ENCODE data around the gene JAML.

JAML gene

DNA sequence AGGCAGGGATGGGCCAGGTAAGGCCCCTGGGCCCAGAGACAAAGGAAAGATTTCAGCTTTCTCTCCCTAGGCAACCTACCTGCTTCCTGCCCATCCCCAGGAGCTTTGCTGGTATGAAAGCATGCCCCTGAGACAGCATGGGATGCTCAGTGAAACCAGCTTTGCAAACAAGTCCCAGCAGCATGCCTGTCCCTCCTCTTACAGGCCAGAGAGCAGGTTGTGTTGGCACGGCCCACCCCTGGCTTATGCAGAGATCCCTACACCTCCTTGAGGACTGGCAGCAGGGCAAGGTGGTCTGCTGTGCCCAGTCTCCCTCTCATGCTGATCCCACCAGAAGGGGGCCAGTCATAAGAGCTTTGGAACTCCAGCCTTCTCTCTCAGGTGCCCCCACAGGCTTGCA, 75.3 kb downstream of the JAML start:
- Mint-ChIP-seq H3K4me1 (peaks cover 8% of the 10 kb centered on the region), H3K9me3 (no peaks in the 10 kb centered on the region), H3K27ac (ENCODE audit: low read depth) (no peak overlapping the region), H3K36me3 (ENCODE audit: insufficient read depth) (peaks cover 6% of the 10 kb centered on the region), H3K27me3 (peaks cover 31% of the 10 kb centered on the region), H3K4me3 (no peak overlapping the region)
- no peak for DNase-seq (ENCODE audit: low spot score in 2 of 2)
- ATAC-seq (replicated peaks; ENCODE audit: extremely low read depth, poor library complexity, severe bottlenecking): no peak

DNA sequence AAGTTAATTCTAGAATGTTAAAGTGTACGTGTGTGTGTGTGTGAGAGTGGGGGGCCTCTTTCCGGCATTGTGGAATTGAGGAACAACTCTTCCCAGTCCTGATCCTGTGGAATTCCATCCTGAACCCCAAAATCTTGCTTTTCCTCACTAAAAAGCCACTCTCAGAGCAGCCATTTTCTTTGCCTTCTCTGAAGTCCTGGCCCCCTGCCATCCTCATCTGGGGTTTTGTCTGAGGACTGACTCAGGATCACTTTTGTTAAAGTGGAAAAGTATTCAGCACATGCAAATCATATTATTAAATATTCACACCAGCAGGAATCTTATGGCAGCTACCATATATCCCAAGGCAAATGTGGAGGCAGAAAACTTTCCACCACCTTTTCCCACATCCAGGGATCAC, 76.0 kb downstream of the JAML start:
- Mint-ChIP-seq H3K27me3 (peaks cover 31% of the 10 kb centered on the region), H3K4me3 (no peak overlapping the region)

DNA sequence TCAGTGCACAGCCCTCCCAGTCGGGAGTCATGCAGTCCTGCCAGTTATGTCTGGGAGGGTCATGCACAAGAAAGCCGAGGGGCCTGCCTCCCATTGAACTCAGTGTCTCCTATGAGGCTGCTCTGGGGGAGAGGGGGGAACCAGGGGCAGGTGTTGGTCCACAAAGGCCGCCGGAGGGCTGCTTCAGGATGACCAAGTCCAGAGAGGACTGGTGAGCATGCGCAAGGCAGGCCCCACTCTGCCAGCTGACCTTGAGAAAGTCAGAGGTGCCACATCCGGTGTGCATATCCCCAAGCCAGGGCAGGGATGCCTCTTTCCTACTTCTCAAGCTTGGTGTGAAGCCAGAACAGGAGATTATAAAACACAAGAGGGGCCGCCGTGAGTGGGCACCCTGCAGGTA, 76.6 kb downstream of the JAML start:
- H3K27ac Mint-ChIP-seq (ENCODE audit: low read depth): no peak overlapping the region
- H3K27me3 Mint-ChIP-seq: peaks cover 31% of the 10 kb centered on the region

More for the DNA sequence above, 76.0 kb downstream of the JAML start:
- Mint-ChIP-seq H3K27ac (ENCODE audit: low read depth) (no peak overlapping the region), H3K36me3 (ENCODE audit: insufficient read depth) (peaks cover 4% of the 10 kb centered on the region), H3K9me3 (no peaks in the 10 kb centered on the region), H3K4me1 (peaks cover 6% of the 10 kb centered on the region)
- DNase-seq (ENCODE audit: low spot score in 2 of 2): no peak
- ATAC-seq (replicated peaks; ENCODE audit: extremely low read depth, poor library complexity, severe bottlenecking): no peak

DNA sequence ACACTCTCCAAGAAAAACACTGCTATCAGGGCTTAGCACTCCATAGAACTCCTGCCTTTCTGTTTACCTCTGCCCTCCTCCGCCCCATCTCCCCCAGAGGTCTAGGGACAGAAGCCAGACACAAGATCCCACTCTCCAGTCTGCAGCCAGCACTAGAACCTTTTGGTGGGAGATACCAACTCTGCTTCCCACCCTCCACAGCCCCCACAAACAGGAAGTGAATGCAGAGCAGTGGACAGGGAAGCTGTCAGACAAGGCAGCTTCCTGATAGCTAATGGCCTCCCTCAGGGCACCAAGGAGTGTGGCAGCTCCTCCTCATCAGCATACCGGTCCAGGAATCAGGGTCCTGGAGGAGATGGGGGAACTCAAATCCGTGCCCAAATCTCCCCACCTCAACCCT, 77.3 kb downstream of the JAML start:
- Mint-ChIP-seq H3K27ac (ENCODE audit: low read depth) (no peak overlapping the region), H3K27me3 (peaks cover 36% of the 10 kb centered on the region), H3K4me3 (no peak overlapping the region), H3K36me3 (ENCODE audit: insufficient read depth) (peaks cover 4% of the 10 kb centered on the region), H3K4me1 (no peaks in the 10 kb centered on the region), H3K9me3 (no peaks in the 10 kb centered on the region)
- ATAC-seq (replicated peaks; ENCODE audit: extremely low read depth, poor library complexity, severe bottlenecking) (no peak), DNase-seq (ENCODE audit: low spot score in 2 of 2) (no peak)

More for the DNA sequence above, 76.6 kb downstream of the JAML start:
- peaks cover 4% of the 10 kb centered on the region for H3K36me3 Mint-ChIP-seq (ENCODE audit: insufficient read depth)
- H3K9me3 Mint-ChIP-seq: no peaks in the 10 kb centered on the region
- ATAC-seq (replicated peaks; ENCODE audit: extremely low read depth, poor library complexity, severe bottlenecking) (no peak), DNase-seq (ENCODE audit: low spot score in 2 of 2) (no peak)
- H3K4me3 Mint-ChIP-seq: no peak overlapping the region
- H3K4me1 Mint-ChIP-seq: no peaks in the 10 kb centered on the region

DNA sequence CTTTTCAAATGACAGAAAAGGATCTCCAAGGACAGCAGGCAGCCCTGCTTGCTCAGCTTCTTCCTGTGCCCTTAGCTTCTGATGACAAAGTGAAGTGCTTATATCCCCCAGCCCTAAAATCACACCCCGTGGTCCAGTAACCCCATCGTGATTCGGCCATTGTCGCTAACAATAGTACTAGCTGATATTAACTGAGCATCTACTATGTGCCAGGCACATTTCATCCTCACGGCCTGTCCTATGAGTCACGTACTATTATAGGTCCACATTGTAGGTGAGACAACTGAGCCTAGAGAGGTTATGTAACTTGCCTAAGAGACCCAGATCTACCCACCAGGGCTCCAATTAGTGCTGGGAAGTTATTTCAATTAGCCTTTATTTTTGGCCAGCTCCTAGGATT, 78.3 kb downstream of the JAML start:
- no peak overlapping the region for H3K27ac Mint-ChIP-seq (ENCODE audit: low read depth)
- ATAC-seq (replicated peaks; ENCODE audit: extremely low read depth, poor library complexity, severe bottlenecking) (no peak), DNase-seq (ENCODE audit: low spot score in 2 of 2) (no peak)
- H3K9me3 Mint-ChIP-seq: no peaks in the 10 kb centered on the region
- peak overlapping the region; percentile 74 for H3K4me3 Mint-ChIP-seq
- peaks cover 45% of the 10 kb centered on the region for H3K27me3 Mint-ChIP-seq
- no peaks in the 10 kb centered on the region for H3K4me1 Mint-ChIP-seq
- H3K36me3 Mint-ChIP-seq (ENCODE audit: insufficient read depth): peaks cover 2% of the 10 kb centered on the region

DNA sequence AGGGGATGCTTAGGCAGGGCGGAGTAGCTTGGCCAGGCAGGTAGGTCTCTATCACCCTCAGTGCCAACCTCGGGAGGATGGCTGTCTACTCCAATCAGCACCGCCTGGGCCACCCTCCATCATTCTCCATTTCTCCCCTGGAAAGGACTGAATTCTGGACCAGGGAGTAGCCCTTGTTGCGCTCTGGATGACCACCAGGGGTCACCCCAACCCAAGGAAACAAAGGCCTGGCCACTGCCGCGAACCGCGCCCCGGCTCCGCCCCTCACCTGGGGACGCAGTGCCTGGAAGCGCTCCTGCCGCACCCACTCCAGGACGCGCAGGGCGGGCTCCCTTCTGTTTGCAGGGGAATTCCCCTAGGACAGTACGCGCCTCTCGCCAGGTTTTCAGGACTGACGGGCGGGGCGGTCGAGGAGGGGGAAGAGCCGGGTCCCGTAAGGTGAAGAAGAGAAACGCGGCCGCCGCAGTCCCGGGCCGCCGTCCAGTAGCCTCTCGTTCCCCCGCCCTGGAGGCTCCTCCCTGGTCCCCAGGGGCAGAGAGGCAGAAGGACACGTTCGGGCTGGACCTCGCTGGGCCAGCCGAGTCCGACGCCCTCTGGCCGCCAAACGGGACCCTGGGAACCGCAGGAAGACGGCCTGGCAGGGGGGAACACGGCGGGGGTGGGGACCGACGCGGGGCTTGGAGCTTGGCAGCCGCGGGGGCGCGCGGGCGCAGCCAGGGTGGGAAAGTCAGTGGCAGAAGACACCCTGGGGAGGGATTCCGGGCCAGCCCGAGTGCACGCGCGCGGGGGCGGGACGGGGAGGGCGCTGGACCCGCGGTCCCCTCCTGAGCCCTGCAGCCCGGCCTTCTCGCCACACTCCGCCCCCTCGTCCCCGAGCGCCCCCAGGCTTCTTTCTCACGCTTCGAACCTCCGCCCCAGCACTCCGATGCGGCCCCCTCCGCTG, 79.3 kb downstream of the JAML start:
- Mint-ChIP-seq H3K27ac (ENCODE audit: low read depth) (no peak overlapping the region), H3K27me3 (peaks cover 45% of the 10 kb centered on the region), H3K4me3 (peak overlapping the region; percentile 74), H3K9me3 (no peaks in the 10 kb centered on the region), H3K36me3 (ENCODE audit: insufficient read depth) (peaks cover 2% of the 10 kb centered on the region), H3K4me1 (no peaks in the 10 kb centered on the region)
- DNase-seq (ENCODE audit: low spot score in 2 of 2) (peak; percentile 71 to 80), ATAC-seq (replicated peaks; ENCODE audit: extremely low read depth, poor library complexity, severe bottlenecking) (peak; percentile 79)

DNA sequence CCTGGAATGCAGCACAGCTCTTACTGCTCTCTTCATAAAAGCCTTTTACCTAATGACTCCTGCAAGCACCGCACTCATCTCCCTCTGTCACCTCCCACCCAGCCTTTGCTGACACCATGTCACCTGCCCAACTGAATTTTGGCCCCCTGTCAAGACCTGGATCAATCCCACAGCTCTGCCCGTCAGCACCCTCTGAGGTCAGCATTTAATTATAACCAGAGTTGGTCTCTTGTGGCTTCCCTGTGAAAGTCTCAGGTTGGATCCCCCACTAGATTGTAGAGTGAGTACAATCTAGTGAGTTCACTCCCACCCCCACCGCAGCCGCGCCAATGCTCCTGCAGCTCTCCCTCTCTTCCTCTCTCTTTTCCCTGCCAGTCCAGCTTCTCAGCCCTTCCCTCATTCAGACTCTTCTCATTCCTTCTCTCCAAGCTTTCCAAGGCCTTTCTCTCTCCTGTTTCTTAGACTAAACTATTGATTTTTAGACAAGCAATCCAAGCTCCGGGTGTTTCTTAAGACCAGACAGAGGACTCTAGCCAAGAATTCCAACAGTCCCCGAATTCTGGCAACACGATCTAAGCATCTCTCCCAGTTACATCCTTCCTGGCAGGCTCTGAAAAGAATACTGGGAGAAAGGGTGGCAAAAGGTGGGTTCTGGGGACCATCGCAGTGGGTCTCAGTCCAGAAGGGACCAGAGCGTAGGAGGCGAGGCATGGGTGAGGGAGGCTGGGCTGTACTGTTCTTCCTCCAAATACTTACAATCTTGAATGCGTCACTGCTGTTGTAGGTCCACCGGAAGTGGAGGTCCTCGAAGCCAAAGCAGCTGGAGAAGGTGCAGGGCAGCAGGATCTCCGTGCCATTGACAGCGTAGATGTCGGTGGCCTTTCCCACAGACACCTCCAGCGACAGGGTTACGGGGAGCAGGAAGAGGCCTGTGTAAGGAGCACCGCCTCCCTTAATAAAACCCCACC, 80.2 kb downstream of the JAML start:
- H3K36me3 Mint-ChIP-seq (ENCODE audit: insufficient read depth): peaks cover 2% of the 10 kb centered on the region
- no peaks in the 10 kb centered on the region for H3K4me1 Mint-ChIP-seq
- peak overlapping the region; percentile 74 for H3K4me3 Mint-ChIP-seq
- H3K9me3 Mint-ChIP-seq: no peaks in the 10 kb centered on the region
- H3K27ac Mint-ChIP-seq (ENCODE audit: low read depth): no peak overlapping the region
- no peak for ATAC-seq (replicated peaks; ENCODE audit: extremely low read depth, poor library complexity, severe bottlenecking)
- DNase-seq (ENCODE audit: low spot score in 2 of 2): no peak
- peaks cover 54% of the 10 kb centered on the region for H3K27me3 Mint-ChIP-seq
